Thoracic aorta (tissue), 2 donors: Measurements from ENCODE around the gene SOX13. TPM values are rescaled to one million over a fixed set of nuclear protein-coding genes. Genes with fewer than 3 reads are reported as not detected.

Experiments
- ATAC-seq: fragments of 150-250 bp; one replicate; pipeline ENCODE4 v1.8.0; 2017; ENCODE audit warnings: low read depth; ENCODE audit not compliant: insufficient number of reproducible peaks, low FRiP score
- DNase-seq: peaks from one replicate; pipeline ENCODE4 v3.0.0-alpha.2; 2020; ENCODE audit warnings: low spot score
- H3K27ac ChIP-seq, 2 donors: fragments of 200-600 bp; sonication (generic); 1 replicate in 1 of 2; 2 replicates in 1 of 2; pipeline ENCODE4 v1.5.1; 2016; ENCODE audit warnings: mild to moderate bottlenecking in 2 of 2, moderate library complexity in 2 of 2
- H3K27me3 ChIP-seq: fragments of 200-600 bp; sonication (generic); replicated peaks from 2 replicates; pipeline ENCODE4 v1.6.0; 2016; ENCODE audit warnings: mild to moderate bottlenecking; ENCODE audit not compliant: insufficient read depth
- H3K36me3 ChIP-seq: fragments of 200-600 bp; sonication (generic); one replicate; pipeline ENCODE4 v1.5.1; 2016
- H3K4me1 ChIP-seq, 2 donors: fragments of 200-600 bp; sonication (generic); 1 replicate in 1 of 2; 2 replicates in 1 of 2; pipeline versions ENCODE4 v1.5.1 to v1.6.0; 2016; ENCODE audit warnings: low read depth in 2 of 2, mild to moderate bottlenecking in 1 of 2; ENCODE audit not compliant: control insufficient read depth in 1 of 2
- H3K4me3 ChIP-seq: fragments of 200-600 bp; sonication (generic); 2 replicates; pipeline ENCODE4 v1.5.1; 2016; ENCODE audit warnings: mild to moderate bottlenecking
- H3K9me3 ChIP-seq: fragments of 200-600 bp; sonication (generic); 2 replicates; pipeline ENCODE4 v1.5.1; 2016
- CTCF ChIP-seq: fragments of 200-600 bp; sonication (generic); IDR thresholded peaks from one replicate; pipeline ENCODE4 v1.5.1; 2019; ENCODE audit warnings: antibody characterized with exemption
- total RNA-seq, 2 donors: library from RNA; depleted of rRNA; stranded (reverse); fragments of >200 nt; gene quantifications; one replicate each; pipeline versions ENCODE4 v1.1.0 to v1.2.3, GENCODE V29; 2016

Gene SOX13
- total RNA-seq = 10 to 100 TPM; 27.2 to 33.2 TPM

DNA sequence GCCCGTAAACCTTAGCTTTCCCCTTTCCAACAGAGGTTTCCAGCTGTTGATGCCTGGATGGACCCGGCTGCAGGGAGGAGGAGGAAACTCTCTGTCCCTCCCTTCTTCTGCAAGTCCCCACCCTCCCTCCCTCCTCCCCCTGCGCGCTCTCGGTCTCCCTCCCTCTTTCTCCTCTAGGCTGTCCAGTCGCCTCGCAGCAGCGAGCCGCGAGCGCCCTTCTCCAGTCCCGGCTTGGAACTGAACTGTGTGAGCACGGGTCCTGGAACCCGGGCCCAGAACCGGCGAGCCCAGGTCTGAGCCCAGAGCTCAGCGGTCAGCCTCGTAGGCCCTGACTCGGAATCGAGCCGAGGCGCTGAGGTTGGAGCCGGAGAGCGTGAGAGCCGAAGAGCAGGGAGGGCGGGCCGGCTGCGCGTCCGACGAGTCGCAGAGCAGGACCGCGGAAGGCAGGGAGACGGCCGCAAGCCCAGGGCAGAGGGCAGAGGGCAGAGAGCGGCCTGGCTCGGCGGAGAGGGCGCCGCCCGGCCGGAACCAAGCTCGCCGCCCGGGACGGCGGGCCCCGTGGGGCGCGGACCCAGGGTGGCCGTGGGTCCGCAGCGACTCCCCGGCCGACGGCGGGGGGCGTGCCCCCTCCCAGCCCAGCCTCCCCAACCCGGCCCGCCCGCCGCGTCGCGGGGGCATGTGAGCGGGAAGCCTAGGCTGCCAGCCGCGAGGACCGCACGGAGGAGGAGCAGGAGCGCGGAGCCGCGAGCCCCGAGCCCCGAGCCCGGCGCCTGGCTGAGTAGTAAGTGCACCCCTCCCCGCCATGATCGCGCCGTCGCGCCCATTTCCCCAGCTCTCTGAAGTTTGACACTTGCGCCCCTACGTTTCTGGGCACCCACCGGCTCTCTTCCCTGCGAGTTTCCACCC lies at the start of gene SOX13:
Gene SOX13 (plus strand): TSS at position 185 of the 906 bp plus-strand sequence. CDS start 39,801 bp downstream, outside the sequence.
- ATAC-seq (peak; percentile 75), DNase-seq (no peak)
- Histone ChIP-seq H3K4me1 (peaks cover 4 to 38% of the 10 kb centered on the region in 2 donors), H3K27ac (peak within 1 kb of the TSS; percentile 69 to 79), H3K4me3 (peak within 1 kb of the TSS; percentile 84), H3K27me3 (no peaks in the 10 kb centered on the region), H3K36me3 (no peaks in the 10 kb centered on the region), H3K9me3 (no peaks in the 10 kb centered on the region)
- TF ChIP-seq CTCF = peak; percentile 28

GRCh38 chr1:204025917-204026707 lies 46.8 kb upstream of the SOX13 start:
- Histone ChIP-seq H3K9me3 (no peaks in the 10 kb centered on the region), H3K4me3 (no peak overlapping the region), H3K27ac (no peak overlapping the region), H3K4me1 (no peaks in the 10 kb centered on the region), H3K27me3 (no peaks in the 10 kb centered on the region), H3K36me3 (no peaks in the 10 kb centered on the region)
- DNase-seq (no peak), ATAC-seq (no peak)
- TF ChIP-seq CTCF = no peak

DNA sequence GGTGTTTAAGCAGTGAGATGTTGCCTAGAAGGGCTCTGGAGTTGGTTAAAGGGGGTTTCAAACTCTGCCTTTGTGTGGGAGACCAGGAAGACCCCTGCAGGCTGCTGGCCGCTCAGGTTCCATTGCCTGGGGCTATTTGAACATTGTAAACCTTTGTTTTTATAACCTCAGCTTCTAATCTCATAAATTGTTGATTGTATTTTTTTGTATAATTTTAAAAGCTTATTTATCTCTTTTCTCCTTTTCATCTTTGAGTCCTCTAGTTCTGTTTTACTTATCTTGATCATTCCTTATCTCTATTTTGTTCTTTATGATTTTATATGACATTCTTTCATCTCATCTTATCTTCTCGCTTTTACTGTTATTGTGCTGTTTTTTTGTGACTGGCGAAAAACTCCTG lies 45.5 kb upstream of the SOX13 start:
- DNase-seq = no peak
- Histone ChIP-seq H3K27ac (no peak overlapping the region), H3K4me1 (no peaks in the 10 kb centered on the region), H3K27me3 (no peaks in the 10 kb centered on the region), H3K36me3 (no peaks in the 10 kb centered on the region), H3K9me3 (no peaks in the 10 kb centered on the region), H3K4me3 (no peak overlapping the region)
- no peak for TF ChIP-seq CTCF
- ATAC-seq = no peak

- no peak overlapping the region for H3K27ac ChIP-seq
- ATAC-seq (no peak), DNase-seq (no peak)
- no peaks in the 10 kb centered on the region for H3K9me3 ChIP-seq
- no peaks in the 10 kb centered on the region for H3K4me1 ChIP-seq
- no peak overlapping the region for H3K4me3 ChIP-seq
- no peak for TF ChIP-seq CTCF
- H3K27me3 ChIP-seq = no peaks in the 10 kb centered on the region
- H3K36me3 ChIP-seq = no peaks in the 10 kb centered on the region
These were observed 43.9 kb upstream of the SOX13 start for GRCh38 chr1:204029016-204029415.

DNA sequence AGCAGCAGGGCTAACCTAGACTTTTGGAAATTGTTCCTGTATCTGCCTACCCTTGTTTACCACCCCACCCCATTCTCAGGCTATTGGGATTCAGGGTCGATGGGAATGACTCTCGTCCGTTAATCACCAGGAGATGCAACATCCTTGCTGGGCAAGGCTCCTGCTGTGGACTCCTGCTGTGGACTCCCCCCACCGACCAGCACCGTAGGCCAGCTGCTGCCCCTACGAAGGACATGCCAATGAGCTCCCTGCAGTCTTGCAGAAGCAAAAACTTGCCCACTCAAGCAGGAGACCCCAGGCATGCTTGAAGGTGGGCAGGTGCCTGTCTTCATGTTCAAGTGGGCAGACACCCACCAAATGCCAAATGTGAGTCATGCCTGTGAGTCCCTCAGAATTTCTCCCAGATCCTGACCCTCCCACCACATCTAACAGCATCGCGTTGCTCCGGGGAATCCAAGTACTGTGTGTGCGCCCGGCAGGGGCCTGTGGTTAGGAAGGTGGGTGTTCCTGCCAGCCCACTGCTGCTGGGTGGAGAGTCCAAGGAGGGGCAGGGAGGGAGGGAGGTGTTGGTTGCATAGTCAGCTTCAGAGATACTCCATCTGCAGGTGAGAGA lies 41.7 kb upstream of the SOX13 start:
- no peak for TF ChIP-seq CTCF
- no peak for DNase-seq
- Histone ChIP-seq H3K27ac (no peak overlapping the region), H3K4me1 (no peaks in the 10 kb centered on the region), H3K27me3 (no peaks in the 10 kb centered on the region), H3K4me3 (no peak overlapping the region), H3K36me3 (no peaks in the 10 kb centered on the region), H3K9me3 (no peaks in the 10 kb centered on the region)
- no peak for ATAC-seq
